ENCODE data around the gene GOLPH3. TPM values are rescaled to one million over a fixed set of nuclear protein-coding genes. Genes with fewer than 3 reads are reported as not detected.
"Not testable (repeated sequence)": the region's sequence is repeated elsewhere in the genome, so short reads cannot be mapped to it uniquely, and the experiment has no call there.

The GOLPH3 gene
- total RNA-seq, 1 experiment from 2014 or later, result 46.2 TPM

- no peaks in the 10 kb centered on the region for H3K9me2 ChIP-seq (replicated peaks; ENCODE audit: low read length)
- H2AFZ ChIP-seq (ENCODE audit: low read length), result no peak overlapping the region
- no peaks in the 10 kb centered on the region for H3K36me3 ChIP-seq (ENCODE audit: low read depth, low read length)
- no peak overlapping the region for H3K4me2 ChIP-seq (ENCODE audit: low read length)
- no peaks in the 10 kb centered on the region for H3F3A ChIP-seq (ENCODE audit: low read length, unreplicated experiment)
- no peaks in the 10 kb centered on the region for H3K79me2 ChIP-seq (ENCODE audit: low read length)
- H3K4me1 ChIP-seq (ENCODE audit: insufficient read depth, low read length), result no peaks in the 10 kb centered on the region
- no peaks in the 10 kb centered on the region for H4K20me1 ChIP-seq (ENCODE audit: low read length)
- H3K9me3 ChIP-seq (ENCODE audit: low read length), result no peaks in the 10 kb centered on the region
- no TSS peak for BruUV-seq (replicated peaks)
- CTCF ChIA-PET, result no interaction called here
- no peaks in the 10 kb centered on the region for H3K27me3 ChIP-seq (ENCODE audit: low read length)
- no peak overlapping the region for H3K27ac ChIP-seq (ENCODE audit: low read length)
- intact Hi-C loops (cut with micrococcal nuclease), result no loop called here
- ATAC-seq (no peak), DNase-seq (no peak)
- no peak for TF ChIP-seq CTCF (conservative IDR thresholded peaks at IDR 0.05; ENCODE audit: low read depth, low read length)
- TF ChIP-seq EZH2 (IDR thresholded peaks at IDR 0.05; ENCODE audit: low read length, unreplicated experiment), result no peak
- TF ChIP-seq EZH2phosphoT487 (IDR thresholded peaks at IDR 0.05; ENCODE audit: borderline replicate concordance, low read length), result no peak
- H3K4me3 ChIP-seq (ENCODE audit: low read length), result no peak overlapping the region
- POLR2A ChIA-PET (ENCODE audit: unreplicated experiment), result no interaction called here
- H3K9ac ChIP-seq (ENCODE audit: low read length), result no peak overlapping the region
Observed at GRCh38 chr5:32087086-32088082, 86.7 kb downstream of the GOLPH3 start.

GRCh38 chr5:32083981-32084430 is 90.1 kb downstream of the GOLPH3 start:
- no peak overlapping the region for H3K4me3 ChIP-seq (ENCODE audit: low read length)
- ATAC-seq (no peak), DNase-seq (no peak)
- TF ChIP-seq EZH2phosphoT487 (IDR thresholded peaks at IDR 0.05; ENCODE audit: borderline replicate concordance, low read length) (no peak), EZH2 (IDR thresholded peaks at IDR 0.05; ENCODE audit: low read length, unreplicated experiment) (no peak), CTCF (conservative IDR thresholded peaks at IDR 0.05; ENCODE audit: low read depth, low read length) (no peak)
- H3K9me3 ChIP-seq (ENCODE audit: low read length), result no peaks in the 10 kb centered on the region
- no peak overlapping the region for H2AFZ ChIP-seq (ENCODE audit: low read length)
- CTCF ChIA-PET, result no interaction called here
- no peak overlapping the region for H3K27ac ChIP-seq (ENCODE audit: low read length)
- POLR2A ChIA-PET (ENCODE audit: unreplicated experiment), result interaction anchor here (0.6 kb wide), 1 partner anchor 9 kb away, joined by 6 read pairs; no protein-coding TSS in a partner anchor
- no peak overlapping the region for H3K4me2 ChIP-seq (ENCODE audit: low read length)
- no peaks in the 10 kb centered on the region for H4K20me1 ChIP-seq (ENCODE audit: low read length)
- H3K9me2 ChIP-seq (replicated peaks; ENCODE audit: low read length), result no peaks in the 10 kb centered on the region
- intact Hi-C loops (cut with micrococcal nuclease), result no loop called here
- H3K9ac ChIP-seq (ENCODE audit: low read length), result no peak overlapping the region
- H3K36me3 ChIP-seq (ENCODE audit: low read depth, low read length), result no peaks in the 10 kb centered on the region
- no peaks in the 10 kb centered on the region for H3K4me1 ChIP-seq (ENCODE audit: insufficient read depth, low read length)
- no peaks in the 10 kb centered on the region for H3K27me3 ChIP-seq (ENCODE audit: low read length)
- no TSS peak for BruUV-seq (replicated peaks)
- no peaks in the 10 kb centered on the region for H3K79me2 ChIP-seq (ENCODE audit: low read length)
- H3F3A ChIP-seq (ENCODE audit: low read length, unreplicated experiment), result no peaks in the 10 kb centered on the region

GRCh38 chr5:32082701-32083100 is 91.4 kb downstream of the GOLPH3 start:
- Histone ChIP-seq H3F3A (ENCODE audit: low read length, unreplicated experiment) (no peaks in the 10 kb centered on the region), H3K4me1 (ENCODE audit: insufficient read depth, low read length) (no peaks in the 10 kb centered on the region), H3K4me3 (ENCODE audit: low read length) (no peak overlapping the region), H3K36me3 (ENCODE audit: low read depth, low read length) (no peaks in the 10 kb centered on the region), H3K9me2 (replicated peaks; ENCODE audit: low read length) (no peaks in the 10 kb centered on the region), H3K27me3 (ENCODE audit: low read length) (no peaks in the 10 kb centered on the region), H3K9ac (ENCODE audit: low read length) (no peak overlapping the region), H3K79me2 (ENCODE audit: low read length) (no peaks in the 10 kb centered on the region), H3K27ac (ENCODE audit: low read length) (no peak overlapping the region), H2AFZ (ENCODE audit: low read length) (no peak overlapping the region), H4K20me1 (ENCODE audit: low read length) (no peaks in the 10 kb centered on the region), H3K4me2 (ENCODE audit: low read length) (no peak overlapping the region), H3K9me3 (ENCODE audit: low read length) (no peaks in the 10 kb centered on the region)
- intact Hi-C loops (cut with micrococcal nuclease), result no loop called here
- BruUV-seq (replicated peaks), result no TSS peak
- ATAC-seq (no peak), DNase-seq (no peak)
- ChIA-PET POLR2A (ENCODE audit: unreplicated experiment) (no interaction called here), CTCF (no interaction called here)
- TF ChIP-seq EZH2phosphoT487 (IDR thresholded peaks at IDR 0.05; ENCODE audit: borderline replicate concordance, low read length) (no peak), CTCF (conservative IDR thresholded peaks at IDR 0.05; ENCODE audit: low read depth, low read length) (no peak), EZH2 (IDR thresholded peaks at IDR 0.05; ENCODE audit: low read length, unreplicated experiment) (no peak)

- H3K4me2 ChIP-seq (ENCODE audit: low read length); POLR2A ChIA-PET (ENCODE audit: unreplicated experiment); H3K9me2 ChIP-seq (replicated peaks; ENCODE audit: low read length); H3F3A ChIP-seq (ENCODE audit: low read length, unreplicated experiment); BruUV-seq (replicated peaks); DNase-seq; H3K9me3 ChIP-seq (ENCODE audit: low read length); H3K4me1 ChIP-seq (ENCODE audit: insufficient read depth, low read length); ATAC-seq; intact Hi-C loops (cut with micrococcal nuclease); H3K4me3 ChIP-seq (ENCODE audit: low read length); H3K79me2 ChIP-seq (ENCODE audit: low read length); H4K20me1 ChIP-seq (ENCODE audit: low read length); H3K9ac ChIP-seq (ENCODE audit: low read length); H3K36me3 ChIP-seq (ENCODE audit: low read depth, low read length); CTCF ChIA-PET; H3K27me3 ChIP-seq (ENCODE audit: low read length); H3K27ac ChIP-seq (ENCODE audit: low read length); H2AFZ ChIP-seq (ENCODE audit: low read length): not testable (repeated sequence)
Observed at GRCh38 chr5:32080565-32080964, 93.6 kb downstream of the GOLPH3 start.

All from PC-3 (cell line).